ENCODE data around the gene RGS4.

DNA sequence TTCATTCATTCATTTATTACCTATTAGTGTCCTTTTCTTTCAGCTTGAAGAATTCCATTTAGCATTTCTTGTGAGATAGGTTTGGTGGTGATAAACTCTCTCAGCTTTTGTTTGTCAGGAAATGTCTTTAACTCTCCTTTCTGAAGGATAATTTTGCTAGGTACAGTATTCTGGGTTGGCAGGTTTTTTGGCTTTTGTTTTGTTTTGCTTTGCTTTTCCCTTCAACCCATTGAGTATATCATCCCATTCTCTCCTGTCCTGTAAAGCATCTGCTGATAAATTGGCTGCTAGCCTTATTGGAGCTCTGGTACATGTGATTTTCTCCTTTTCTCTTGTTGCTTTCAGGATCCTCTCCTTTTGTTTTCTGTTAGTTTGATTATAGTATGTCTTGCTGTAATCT lies 47.0 kb upstream of the RGS4 start:
- TF ChIP-seq, protein P1, sequence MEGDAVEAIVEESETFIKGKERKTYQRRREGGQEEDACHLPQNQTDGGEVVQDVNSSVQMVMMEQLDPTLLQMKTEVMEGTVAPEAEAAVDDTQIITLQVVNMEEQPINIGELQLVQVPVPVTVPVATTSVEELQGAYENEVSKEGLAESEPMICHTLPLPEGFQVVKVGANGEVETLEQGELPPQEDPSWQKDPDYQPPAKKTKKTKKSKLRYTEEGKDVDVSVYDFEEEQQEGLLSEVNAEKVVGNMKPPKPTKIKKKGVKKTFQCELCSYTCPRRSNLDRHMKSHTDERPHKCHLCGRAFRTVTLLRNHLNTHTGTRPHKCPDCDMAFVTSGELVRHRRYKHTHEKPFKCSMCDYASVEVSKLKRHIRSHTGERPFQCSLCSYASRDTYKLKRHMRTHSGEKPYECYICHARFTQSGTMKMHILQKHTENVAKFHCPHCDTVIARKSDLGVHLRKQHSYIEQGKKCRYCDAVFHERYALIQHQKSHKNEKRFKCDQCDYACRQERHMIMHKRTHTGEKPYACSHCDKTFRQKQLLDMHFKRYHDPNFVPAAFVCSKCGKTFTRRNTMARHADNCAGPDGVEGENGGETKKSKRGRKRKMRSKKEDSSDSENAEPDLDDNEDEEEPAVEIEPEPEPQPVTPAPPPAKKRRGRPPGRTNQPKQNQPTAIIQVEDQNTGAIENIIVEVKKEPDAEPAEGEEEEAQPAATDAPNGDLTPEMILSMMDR (conservative IDR thresholded peaks at IDR 0.05; ENCODE audit: low read length), result no peak
- no peak for TF ChIP-seq EZH2phosphoT487 (IDR thresholded peaks at IDR 0.05; ENCODE audit: borderline replicate concordance)
